Activated CD4-positive, alpha-beta T cell treated with anti-CD3 and anti-CD28 coated beads, Interleukin-2, Interleukin-4, amounts not matched to agents 100 ng/mL and 50 ng/mL, durations not matched to agents 16 hours and 8 hours (primary cell): Measurements from ENCODE around the gene CTRL.
A peak's percentile ranks its signal among the peaks of the same experiment; 100 is the strongest.
"Not testable (repeated sequence)": the region's sequence is repeated elsewhere in the genome, so short reads cannot be mapped to it uniquely, and the experiment has no call there.

Experiments used
- DNase-seq: peaks from one replicate; pipeline ENCODE4 v3.0.0-alpha.2; 2020; ENCODE audit warnings: low spot score

Gene CTRL

GRCh38 chr16:67941469-67942199, 10.0 kb upstream of the CTRL start:
- DNase-seq, result no peak

DNA sequence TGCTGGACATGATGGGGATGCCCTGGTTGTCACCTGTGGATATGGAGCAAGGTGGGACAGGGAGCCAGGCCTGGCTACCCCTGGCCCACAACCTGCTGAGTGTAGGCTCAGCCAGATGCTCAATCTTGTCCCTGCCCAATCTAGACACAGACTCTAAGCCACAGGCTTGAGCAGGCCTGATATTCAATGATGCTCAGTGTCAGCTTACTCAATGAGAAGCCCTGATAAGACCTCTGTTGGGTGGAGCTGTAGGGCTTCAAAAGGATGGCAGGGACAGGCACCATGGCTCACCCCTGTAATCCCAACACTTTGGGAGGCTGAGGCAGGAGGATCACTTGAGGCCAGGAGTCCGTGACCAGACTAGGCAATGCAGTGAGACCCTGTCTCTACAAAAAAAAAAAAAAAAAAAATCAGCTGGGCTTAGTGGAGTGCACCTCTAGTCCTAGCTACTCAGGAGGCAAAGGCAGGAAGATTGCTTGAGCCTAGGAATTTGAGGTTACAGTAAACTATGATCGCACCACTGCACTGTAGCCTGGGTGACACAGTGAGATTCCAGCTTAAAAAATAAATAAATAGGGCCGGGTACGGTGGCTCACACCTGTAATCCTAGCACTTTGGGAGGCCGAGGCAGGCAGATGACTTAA, 8.9 kb upstream of the CTRL start:
- DNase-seq, result no peak

DNA sequence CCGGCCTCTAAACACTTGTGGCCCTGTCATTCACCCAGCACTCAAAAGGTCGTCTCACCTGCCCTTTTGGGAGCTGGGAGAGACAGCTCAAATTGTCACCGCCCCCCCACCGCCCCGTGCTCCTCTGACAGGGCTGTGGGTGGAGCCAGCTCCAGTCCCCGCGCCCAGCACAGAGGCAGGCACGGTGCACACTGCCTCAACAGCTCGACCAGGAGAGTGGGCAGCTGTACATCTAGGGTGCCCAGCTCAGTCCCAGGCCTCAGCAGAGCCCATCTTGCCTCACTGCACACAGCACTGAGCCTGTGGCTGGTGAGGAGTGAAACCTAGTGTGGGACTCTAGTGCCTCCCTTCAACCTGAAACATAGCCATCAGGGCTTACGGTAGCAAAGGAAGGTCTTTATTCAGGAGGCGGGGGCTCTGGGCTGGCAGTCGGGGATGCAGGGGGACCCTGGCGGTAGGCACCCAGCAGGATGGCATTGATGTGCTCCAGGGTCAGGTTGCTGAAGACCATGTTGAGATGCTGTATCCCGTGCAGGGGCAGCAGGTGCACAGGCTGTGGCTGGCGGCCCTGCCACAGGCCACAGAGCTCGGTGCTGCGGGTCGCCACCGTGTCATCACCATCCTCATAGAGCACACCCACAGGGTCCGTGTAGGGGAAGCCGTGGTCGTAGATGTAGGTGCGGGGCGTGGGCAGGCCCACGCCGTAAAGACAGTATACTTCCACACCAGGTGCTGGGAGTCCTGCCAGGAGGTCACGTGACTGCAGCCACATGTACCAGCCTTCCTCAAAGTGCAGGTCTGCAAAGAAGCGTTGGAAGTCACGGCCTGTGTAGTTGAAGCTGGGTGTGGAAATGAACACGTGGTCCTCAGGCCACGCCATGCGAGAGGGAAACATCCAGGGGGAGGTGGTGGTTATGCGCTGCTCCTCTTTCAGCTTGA, 8.1 kb upstream of the CTRL start:
- DNase-seq, result no peak

- not testable (repeated sequence) for DNase-seq
Observed at GRCh38 chr16:67937713-67938112, 6.1 kb upstream of the CTRL start.

- DNase-seq, result peak; percentile 89
Observed at GRCh38 chr16:67936880-67937605, 5.4 kb upstream of the CTRL start.

DNA sequence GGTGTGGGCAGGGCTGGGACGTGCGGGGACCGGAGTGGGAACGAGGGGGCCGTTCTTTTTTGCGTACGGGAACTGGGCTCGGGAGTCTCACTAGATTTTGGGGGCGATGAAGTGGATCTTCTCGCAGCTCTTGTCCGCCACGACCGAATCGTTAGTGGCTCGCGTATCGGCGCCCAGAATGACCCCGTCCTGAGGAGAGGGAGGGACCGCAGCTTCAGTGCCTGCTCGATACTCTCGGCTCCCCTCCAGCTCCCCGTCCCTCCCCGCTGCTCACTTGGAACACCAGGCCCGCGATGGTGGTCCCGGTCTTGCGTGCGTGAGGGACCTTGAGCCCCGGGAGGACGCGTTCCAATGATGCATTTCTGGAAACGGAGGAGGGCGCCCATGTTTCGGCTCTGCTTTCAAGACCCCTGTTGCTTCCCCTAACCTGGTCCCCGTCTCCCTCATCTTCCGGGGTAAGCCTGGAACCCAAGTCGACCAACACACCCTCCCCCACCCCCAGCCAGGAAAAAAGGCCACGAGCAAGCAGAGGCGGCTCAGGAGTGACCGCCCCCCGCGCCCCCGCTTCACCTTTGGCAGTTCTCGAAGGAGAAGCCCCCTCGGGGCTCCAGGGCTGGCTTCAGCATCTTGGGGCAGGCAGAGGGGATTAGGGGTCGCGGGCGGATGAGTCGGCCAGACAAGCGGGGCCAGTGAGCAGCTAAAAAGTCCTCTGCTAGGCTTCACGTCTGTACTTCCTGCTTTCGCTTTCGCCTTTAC, 4.6 kb upstream of the CTRL start, which contains the start of gene PSMB10:
Gene PSMB10, minus strand, starts transcription at position 727 of the 756 bp plus-strand sequence. Its CDS starts 101 bp downstream, at position 626.
- peak; percentile 52 for DNase-seq

GRCh38 chr16:67935402-67936123, 3.9 kb upstream of the CTRL start:
- peak; percentile 97 for DNase-seq

- no peak for DNase-seq
Observed at GRCh38 chr16:67935101-67935401, 3.4 kb upstream of the CTRL start.

DNA sequence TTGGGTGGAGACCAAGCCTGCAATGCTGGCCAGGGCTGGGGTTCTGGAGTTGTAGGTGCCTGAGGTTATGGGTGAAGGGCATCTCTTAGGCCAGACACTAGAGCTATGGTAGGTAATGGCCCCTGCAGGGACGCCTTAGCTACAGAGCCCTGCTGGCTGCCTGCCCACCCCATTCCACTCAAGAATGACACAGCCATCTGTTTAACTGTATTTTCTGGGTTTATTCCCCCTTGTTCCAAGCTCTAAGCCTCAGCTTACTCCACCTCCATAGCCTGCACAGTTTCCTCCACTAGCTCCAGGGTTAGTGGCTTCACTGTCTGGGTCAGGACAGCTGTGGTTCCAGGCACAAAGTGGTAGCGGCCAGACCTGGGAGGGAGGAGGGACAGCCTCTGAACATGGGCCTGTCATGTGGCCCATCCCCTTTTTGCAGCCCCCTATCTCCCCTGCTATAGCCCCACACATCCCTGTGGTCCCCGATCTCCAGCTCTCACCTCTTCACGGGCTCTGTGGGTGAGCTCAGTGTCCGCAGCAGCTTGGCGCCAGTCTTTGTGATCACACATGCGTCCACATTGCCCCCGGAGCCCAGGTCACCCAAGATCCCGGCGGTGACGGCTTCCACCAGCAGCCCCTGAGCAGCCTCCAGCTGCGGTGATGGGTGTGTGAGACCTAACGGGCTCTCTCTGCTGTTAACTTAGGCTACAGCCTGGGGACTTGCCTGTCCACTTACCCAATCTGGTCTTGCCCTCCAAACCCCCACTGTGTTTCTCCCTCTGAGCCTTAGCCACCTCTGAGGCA, 2.8 kb upstream of the CTRL start:
- no peak for DNase-seq

DNA sequence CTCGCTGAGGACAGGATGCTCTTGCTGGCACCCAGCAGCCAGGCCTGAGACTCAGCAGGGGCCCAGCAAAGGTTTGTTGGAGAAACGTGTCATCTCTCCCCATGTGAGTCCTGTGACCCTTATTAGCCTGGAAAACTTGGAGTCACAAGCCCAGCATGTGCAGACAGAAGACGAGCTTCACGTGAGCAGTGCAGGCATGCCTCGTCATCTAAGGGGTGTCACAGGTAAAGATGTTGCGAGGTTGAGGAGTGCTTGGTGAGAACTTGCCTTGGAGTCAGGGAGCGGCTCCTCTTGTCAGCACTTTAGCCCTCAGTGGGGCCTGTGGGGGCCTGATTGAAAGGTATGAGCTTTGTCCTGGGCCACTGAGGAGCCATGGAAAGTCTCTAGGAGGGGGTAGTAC, 2.1 kb upstream of the CTRL start:
- DNase-seq, result no peak

- DNase-seq, result no peak
Observed at GRCh38 chr16:67932462-67932840, 789 bp upstream of the CTRL start.

DNA sequence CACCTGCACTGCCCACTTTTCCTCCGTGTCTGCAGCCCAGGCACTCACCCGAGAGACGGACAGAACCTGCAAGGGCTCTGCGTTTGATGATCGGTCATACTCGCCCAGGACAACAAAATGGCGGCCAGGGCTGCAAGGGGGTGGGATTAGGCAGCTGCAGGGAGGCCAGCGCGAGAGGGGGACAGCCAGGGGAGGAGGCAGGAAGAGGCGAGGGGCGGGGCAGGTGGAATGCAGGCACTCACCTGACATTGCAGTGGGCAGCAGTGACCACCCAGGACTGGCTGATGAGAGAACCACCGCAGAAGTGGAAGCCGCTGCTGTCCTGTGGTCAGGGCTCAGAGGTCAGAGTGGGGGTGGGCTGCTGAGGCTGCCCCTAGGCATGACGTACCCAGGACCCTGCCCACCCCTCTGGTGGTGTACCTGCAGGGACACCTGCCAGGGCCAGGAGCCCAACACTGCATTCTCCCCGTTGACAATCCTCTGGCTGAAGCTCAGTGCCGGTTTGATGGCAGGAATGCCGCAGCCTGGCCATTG, 917 bp downstream of the CTRL start:
- no peak for DNase-seq

GRCh38 chr16:67930191-67930590, 1.5 kb downstream of the CTRL start:
- no peak for DNase-seq

DNA sequence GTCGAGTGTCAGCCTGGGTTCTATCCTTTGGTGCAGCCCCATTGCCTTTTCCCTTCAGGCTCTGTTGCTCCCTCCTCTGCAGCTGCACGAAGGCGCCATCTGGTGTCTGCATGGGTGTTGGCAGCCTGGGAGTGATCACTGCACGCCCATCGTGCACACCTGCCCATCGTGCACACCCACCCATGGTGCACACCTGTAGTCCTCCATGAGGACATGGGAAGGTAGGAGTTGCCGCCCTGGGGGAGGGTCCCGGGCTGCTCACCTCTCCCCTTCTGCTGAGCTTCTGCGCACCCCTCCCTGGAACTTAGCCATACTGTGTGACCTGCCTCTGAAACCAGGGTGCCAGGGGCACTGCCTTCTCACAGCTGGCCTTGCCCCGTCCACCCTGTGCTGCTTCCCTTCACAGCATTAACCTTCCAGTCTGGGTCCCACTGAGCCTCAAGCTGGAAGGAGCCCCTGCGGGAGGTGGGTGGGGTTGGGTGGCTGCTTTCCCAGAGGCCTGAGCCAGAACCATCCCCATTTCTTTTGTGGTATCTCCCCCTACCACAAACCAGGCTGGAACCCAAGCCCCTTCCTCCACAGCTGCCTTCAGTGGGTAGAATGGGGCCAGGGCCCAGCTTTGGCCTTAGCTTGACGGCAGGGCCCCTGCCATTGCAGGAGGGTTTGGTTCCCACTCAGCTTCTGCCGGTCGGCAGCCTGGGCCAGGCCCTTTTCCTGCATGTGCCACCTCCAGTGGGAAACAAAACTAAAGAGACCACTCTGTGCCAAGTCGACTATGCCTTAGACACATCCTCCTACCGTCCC, 2.9 kb downstream of the CTRL start:
- DNase-seq, result peak; percentile 80

GRCh38 chr16:67928147-67928546, 3.5 kb downstream of the CTRL start:
- DNase-seq, result no peak

DNA sequence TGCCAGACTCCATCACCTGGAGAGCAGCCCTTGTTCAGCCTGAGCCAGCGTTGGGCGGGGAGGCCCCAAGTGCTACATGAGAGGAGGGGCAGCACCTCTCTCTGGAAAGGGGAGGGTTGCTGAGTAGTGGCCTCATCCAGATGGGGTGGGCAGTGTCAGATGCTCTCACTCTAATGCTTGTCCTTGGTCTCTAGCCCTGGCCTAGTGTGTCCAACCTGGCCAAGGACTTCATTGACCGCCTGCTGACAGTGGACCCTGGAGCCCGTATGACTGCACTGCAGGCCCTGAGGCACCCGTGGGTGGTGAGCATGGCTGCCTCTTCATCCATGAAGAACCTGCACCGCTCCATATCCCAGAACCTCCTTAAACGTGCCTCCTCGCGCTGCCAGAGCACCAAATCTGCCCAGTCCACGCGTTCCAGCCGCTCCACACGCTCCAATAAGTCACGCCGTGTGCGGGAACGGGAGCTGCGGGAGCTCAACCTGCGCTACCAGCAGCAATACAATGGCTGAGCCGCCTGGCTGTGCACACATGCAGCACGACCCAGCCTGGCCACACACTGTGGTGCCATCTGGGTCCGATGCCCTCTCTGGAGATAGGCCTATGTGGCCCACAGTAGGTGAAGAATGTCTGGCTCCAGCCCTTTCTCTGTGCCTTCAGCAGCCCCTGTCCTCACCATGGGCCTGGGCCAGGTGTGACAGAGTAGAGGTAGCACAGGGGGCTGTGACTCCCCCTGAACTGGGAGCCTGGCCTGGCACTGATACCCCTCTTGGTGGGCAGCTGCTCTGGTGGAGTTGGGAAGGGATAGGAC, 4.3 kb downstream of the CTRL start:
- no peak for DNase-seq

DNA sequence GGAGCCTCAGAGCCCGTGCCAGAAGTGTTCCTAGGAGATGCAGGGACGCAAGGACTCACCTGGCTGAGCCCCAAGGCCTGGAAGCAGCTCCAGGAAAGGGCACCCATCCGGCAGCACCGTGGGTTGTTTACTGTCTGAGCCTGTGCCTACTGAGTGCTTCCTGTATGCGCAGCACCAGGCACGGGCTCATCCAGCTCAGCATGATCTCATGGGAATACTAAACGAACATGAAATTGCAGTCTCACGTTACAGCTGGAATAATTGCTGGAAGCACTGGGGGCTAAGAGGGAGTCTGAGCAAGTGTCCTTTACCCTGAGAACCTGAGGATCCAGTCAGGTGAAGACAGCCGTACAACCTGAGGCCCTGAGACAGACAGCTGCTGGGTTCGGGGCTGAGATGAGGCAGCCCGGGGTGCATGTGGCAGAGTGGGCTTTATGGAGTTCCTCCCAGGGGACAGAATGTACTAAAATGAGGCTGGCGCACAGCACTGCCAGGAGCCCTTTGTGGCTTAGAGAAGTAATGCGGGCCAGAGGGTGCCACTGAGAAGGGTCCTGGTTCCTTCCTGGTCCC, 5.4 kb downstream of the CTRL start:
- no peak for DNase-seq
